Upper lobe of right lung (tissue), 1 donor: Measurements from ENCODE around the gene TVP23A. TPM values are rescaled to one million over a fixed set of nuclear protein-coding genes. Genes with fewer than 3 reads are reported as not detected.
"Not testable (repeated sequence)": the region's sequence is repeated elsewhere in the genome, so short reads cannot be mapped to it uniquely, and the experiment has no call there.

Source experiments
- ATAC-seq: fragments of 200-7000 bp; cut with Tn5 transposase; one replicate; pipeline ENCODE4 v1.9.1; 2020; ENCODE audit warnings: mild to moderate bottlenecking, moderate library complexity
- DNase-seq: peaks from one replicate; pipeline ENCODE4 v3.0.0-alpha.2; 2020
- H3K27ac ChIP-seq: fragments of 200-600 bp; one replicate; pipeline ENCODE4 v1.8.0; 2022
- H3K27me3 ChIP-seq: fragments of 200-600 bp; one replicate; pipeline ENCODE4 v1.8.0; 2022; ENCODE audit warnings: mild to moderate bottlenecking
- H3K36me3 ChIP-seq: fragments of 200-600 bp; one replicate; pipeline ENCODE4 v1.8.0; 2022
- H3K4me1 ChIP-seq: fragments of 200-600 bp; one replicate; pipeline ENCODE4 v1.8.0; 2022
- H3K4me3 ChIP-seq: fragments of 200-600 bp; one replicate; pipeline ENCODE4 v1.8.0; 2022; ENCODE audit warnings: mild to moderate bottlenecking
- H3K9me3 ChIP-seq: fragments of 200-600 bp; one replicate; pipeline ENCODE4 v1.8.0; 2022
- CTCF ChIP-seq: fragments of 200-600 bp; IDR thresholded peaks from one replicate; pipeline ENCODE4 v1.8.0; 2022; ENCODE audit warnings: antibody characterized with exemption
- intact Hi-C: fragments of 100-400 bp; cut with DNase I; formaldehyde crosslinking; loops from one replicate; pipeline ENCODE4 v1.11.0; 2022
- total RNA-seq: library from RNA; stranded (reverse); fragmentation: NEBNext Ultra II Directional; extraction: Animal tissue kit (Norgen Biotek cat#: 25700); gene quantifications from one replicate; pipeline ENCODE4 v1.2.1, GENCODE V29; 2021
- donor health status: DM: no; HTN: yes; CAD: no; lungs with severe emphysema.

Gene TVP23A
- total RNA-seq, 1 donor from 2014 or later: 0.69 TPM

GRCh38 chr16:10834766-10835165, 16.2 kb upstream of the TVP23A start:
- Histone ChIP-seq H3K4me3 (no peak overlapping the region), H3K9me3 (no peaks in the 10 kb centered on the region), H3K27me3 (no peaks in the 10 kb centered on the region), H3K4me1 (peaks cover 2% of the 10 kb centered on the region), H3K36me3 (no peaks in the 10 kb centered on the region), H3K27ac (no peak overlapping the region)
- TF ChIP-seq CTCF: no peak
- ATAC-seq: no peak
- peak; percentile 17 for DNase-seq
- intact Hi-C loops: no loop called here

- ATAC-seq: no peak
- intact Hi-C loops: no loop called here
Measured at GRCh38 chr16:10834130-10834529, 15.5 kb upstream of the TVP23A start.

GRCh38 chr16:10833271-10833670, 14.7 kb upstream of the TVP23A start:
- H3K27ac ChIP-seq: no peak overlapping the region
- peak; percentile 19 for DNase-seq
- H3K36me3 ChIP-seq: no peaks in the 10 kb centered on the region
- H3K27me3 ChIP-seq: no peaks in the 10 kb centered on the region
- intact Hi-C loops: no loop called here
- no peak overlapping the region for H3K4me3 ChIP-seq
- no peaks in the 10 kb centered on the region for H3K9me3 ChIP-seq
- H3K4me1 ChIP-seq: peaks cover 16% of the 10 kb centered on the region
- ATAC-seq: no peak
- TF ChIP-seq CTCF: no peak

More at GRCh38 chr16:10834130-10834529, 15.5 kb upstream of the TVP23A start:
- TF ChIP-seq CTCF: no peak
- H3K27me3 ChIP-seq: no peaks in the 10 kb centered on the region
- no peak overlapping the region for H3K4me3 ChIP-seq
- DNase-seq: peak; percentile 46
- H3K4me1 ChIP-seq: peaks cover 8% of the 10 kb centered on the region
- no peak overlapping the region for H3K27ac ChIP-seq
- H3K9me3 ChIP-seq: no peaks in the 10 kb centered on the region
- no peaks in the 10 kb centered on the region for H3K36me3 ChIP-seq

- Histone ChIP-seq H3K36me3 (no peaks in the 10 kb centered on the region), H3K27ac (no peak overlapping the region), H3K4me3 (no peak overlapping the region), H3K4me1 (peaks cover 27% of the 10 kb centered on the region), H3K9me3 (no peaks in the 10 kb centered on the region), H3K27me3 (no peaks in the 10 kb centered on the region)
- ATAC-seq: peak; percentile 34
- TF ChIP-seq CTCF: no peak
- intact Hi-C loops: no loop called here
- DNase-seq: peak; percentile 48
Measured at GRCh38 chr16:10831894-10832886, 13.6 kb upstream of the TVP23A start.

- intact Hi-C loops, H3K4me3 ChIP-seq, DNase-seq, H3K27me3 ChIP-seq, H3K36me3 ChIP-seq, H3K9me3 ChIP-seq, ATAC-seq: not testable (repeated sequence)
- H3K27ac ChIP-seq: peak overlapping the region; percentile 88
- peaks cover 34% of the 10 kb centered on the region for H3K4me1 ChIP-seq
Measured at GRCh38 chr16:10830240-10830639, 11.6 kb upstream of the TVP23A start.

GRCh38 chr16:10829390-10830098, 10.9 kb upstream of the TVP23A start:
- peaks cover 34% of the 10 kb centered on the region for H3K4me1 ChIP-seq
- DNase-seq: peak; percentile 34
- H3K27me3 ChIP-seq, intact Hi-C loops, H3K36me3 ChIP-seq, ATAC-seq, H3K9me3 ChIP-seq: not testable (repeated sequence)
- H3K27ac ChIP-seq: peak overlapping the region; percentile 88
- peak overlapping the region; percentile 17 for H3K4me3 ChIP-seq
